Stimulated activated CD8-positive, alpha-beta memory T cell treated with anti-CD3 and anti-CD28 coated beads, Interleukin-12 subunit alpha, Interleukin-12 subunit beta, amount 100 ng/mL, for 24 hours (primary cell): ENCODE measurements around the gene CFAP119.
"Not testable (repeated sequence)": the region's sequence is repeated elsewhere in the genome, so short reads cannot be mapped to it uniquely, and the experiment has no call there.

Source experiments
- DNase-seq: peaks from one replicate; pipeline ENCODE4 v3.0.0-alpha.2; 2020; ENCODE audit errors: extremely low read depth

The CFAP119 gene

DNA sequence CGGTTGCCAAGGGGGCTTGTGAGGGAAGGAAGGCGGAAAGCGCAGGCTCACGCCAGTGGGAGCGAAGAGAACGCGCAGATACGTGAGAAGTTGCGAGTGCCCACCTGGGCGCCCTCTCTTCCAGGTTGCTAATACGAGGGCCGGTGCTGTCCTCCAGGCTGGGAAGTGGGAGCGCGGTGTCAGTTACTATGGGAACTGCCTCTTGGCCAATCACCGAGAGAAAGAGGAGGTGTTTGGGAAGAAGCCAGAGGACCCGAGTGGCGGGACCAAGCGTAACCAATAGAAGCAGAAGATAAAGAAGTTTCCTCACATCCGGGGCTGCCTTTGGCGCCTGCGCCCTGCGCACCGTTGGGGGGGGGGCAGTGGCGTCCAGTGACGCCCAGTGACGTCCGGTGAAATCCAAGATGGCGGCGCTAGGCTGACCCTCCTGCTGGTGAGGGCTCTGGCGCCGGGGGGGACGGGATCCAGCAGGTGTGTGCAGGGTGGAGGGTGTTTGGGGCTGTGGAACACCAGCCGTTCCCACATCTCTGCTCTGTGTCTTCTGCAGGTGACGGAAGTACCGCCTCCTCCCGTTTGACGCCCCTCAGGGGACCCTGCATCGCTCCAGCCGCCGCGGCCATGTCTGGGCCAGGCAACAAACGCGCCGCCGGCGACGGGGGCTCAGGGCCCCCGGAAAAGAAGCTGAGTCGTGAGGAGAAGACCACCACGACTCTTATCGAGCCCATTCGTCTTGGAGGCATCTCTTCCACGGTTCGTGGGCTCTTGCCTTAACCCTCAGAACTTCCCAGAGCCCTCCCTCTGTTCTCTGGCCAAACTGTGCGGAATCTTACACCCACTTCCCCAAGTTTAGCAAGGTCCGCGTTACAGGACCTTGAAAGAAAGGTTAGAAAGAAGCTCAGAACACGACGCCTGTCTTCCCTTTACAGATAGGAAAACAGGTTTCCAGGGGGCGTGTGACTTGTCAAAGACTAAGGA is at the start of gene CFAP119, which contains the start of gene RNF40:
Gene CFAP119, minus strand, starts transcription at position 135 of the 975 bp plus-strand sequence. CDS start 314 bp downstream, outside the sequence.
Gene RNF40, plus strand, starts transcription at position 395 of the 975 bp plus-strand sequence. Its CDS starts 224 bp downstream, at position 619.
- peak; percentile 78 for DNase-seq

DNA sequence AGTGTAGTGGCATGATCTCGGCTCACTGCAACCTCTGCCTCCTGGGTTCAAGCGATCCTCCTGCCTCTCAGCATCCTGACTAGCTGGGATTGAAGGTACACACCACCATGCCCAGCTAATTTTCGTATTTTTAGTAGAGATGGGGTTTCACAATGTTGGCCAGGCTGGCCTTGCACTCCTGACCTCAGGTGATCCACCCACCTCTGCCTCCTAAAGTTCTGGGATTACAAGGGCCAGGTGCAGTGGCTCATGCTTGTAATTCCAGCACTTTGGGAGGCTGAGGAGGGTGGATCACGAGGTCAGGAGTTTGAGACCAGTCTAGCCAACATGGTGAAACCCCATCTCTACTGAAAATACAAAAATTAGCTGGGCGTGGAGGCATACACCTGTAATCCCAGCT is 47.8 kb upstream of the CFAP119 start:
- not testable (repeated sequence) for DNase-seq

GRCh38 chr16:30808890-30809426 is 47.1 kb upstream of the CFAP119 start:
- DNase-seq, result not testable (repeated sequence)

DNA sequence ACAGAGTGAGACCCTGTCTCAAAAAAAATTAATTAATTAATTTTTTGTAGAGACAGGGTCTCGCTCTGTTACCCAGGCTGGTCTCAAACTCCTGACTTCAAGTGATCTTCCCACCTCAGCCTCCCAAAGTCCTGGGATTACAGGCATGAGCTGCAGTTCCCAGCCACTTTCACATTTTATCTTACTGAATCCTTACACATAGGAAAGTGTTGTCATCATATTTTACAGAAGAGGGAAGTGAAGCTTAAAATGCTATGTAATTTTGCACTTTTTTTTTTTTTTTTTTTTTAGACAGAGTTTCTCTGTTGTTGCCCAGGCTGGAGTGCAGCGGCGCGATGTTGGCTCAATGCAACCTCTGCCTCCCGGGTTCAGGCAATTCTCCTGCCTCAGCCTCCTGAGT is 46.3 kb upstream of the CFAP119 start:
- no peak for DNase-seq

DNA sequence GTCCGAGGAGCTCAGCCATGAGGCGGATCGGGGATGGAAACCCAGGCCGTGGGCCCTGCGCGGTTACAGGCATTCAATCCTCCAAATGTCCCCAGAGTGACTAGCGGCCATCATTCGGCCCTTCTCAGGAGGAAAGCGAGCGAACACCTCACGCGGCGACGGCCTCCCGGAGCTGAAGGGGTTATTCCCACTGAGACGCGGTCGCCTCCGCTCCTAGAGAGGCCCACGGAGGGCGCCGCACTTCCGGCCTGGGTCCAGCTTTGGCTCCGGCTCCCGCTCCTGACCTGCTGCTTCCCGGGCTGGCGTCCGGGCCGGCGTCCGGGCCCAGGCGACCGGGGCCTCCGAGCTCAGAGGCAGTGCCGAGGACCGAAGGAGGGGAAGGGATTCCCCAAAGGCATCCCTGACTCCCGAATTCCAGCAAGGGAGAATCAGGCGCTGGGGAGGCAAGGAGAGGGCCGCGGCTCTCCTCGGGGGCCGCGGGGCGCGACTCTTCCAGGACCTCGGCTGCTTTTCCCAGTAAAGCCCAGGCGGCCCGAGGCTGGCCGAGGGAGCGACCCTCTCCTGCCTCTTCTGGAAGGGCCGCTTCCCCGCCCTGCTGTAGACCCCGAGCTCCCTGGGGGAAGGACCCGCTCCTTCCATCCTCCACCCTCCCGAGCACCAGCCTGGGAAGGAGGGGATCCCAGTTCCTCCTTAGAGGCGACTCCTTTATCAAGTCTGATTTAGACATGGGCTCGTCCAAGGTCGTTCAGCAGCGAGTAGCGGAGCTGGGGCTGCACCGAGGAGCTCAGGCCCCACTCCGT is 43.7 kb upstream of the CFAP119 start:
- no peak for DNase-seq

DNA sequence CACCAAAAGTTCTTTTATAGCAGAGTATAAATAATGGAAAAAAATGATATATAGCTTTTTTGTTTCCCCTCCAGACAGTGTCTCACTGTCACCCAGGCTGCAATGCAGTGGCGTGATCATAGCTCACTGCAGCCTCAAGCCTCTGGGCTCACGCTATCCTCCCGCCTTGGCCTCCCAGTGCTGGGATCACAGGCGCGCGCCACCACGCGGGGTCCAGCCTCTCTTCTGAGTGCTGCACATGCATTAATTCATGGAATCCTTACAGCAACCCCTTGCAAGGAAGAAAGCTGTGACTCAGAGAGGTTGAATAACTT is 43.2 kb upstream of the CFAP119 start:
- DNase-seq, result no peak

GRCh38 chr16:30802936-30803335 is 41.1 kb upstream of the CFAP119 start:
- DNase-seq, result no peak

- DNase-seq, result no peak
Observed at GRCh38 chr16:30797670-30798309, 35.9 kb upstream of the CFAP119 start.

GRCh38 chr16:30794634-30795033 is 32.8 kb upstream of the CFAP119 start:
- DNase-seq, result no peak

DNA sequence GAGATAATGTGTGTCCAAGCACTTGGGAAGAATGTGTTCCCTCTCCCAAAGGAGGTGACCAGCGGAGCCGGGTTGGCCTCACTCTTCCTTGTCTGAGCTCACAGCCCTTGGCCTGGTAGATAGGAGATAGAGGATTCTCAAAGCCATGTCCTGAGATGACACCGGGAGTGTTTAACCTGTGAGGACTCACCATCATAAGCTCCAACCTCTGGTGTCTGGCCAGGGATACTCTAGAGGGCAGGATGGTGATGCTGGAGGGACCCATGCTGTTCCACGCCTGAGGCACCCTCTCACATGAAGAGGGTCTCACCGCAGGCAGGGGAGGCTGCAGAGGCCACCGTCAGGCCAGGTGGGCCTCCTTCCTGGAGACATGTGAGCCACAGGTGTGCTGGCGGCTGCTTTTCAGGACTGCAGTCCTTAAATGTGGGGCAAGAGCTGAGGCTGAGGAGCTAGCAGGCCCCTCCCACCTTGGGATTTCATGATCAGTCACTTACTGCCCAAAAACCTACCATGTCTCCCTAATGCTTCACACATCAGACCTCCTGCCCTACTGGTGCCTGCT is 31.7 kb upstream of the CFAP119 start:
- no peak for DNase-seq

DNA sequence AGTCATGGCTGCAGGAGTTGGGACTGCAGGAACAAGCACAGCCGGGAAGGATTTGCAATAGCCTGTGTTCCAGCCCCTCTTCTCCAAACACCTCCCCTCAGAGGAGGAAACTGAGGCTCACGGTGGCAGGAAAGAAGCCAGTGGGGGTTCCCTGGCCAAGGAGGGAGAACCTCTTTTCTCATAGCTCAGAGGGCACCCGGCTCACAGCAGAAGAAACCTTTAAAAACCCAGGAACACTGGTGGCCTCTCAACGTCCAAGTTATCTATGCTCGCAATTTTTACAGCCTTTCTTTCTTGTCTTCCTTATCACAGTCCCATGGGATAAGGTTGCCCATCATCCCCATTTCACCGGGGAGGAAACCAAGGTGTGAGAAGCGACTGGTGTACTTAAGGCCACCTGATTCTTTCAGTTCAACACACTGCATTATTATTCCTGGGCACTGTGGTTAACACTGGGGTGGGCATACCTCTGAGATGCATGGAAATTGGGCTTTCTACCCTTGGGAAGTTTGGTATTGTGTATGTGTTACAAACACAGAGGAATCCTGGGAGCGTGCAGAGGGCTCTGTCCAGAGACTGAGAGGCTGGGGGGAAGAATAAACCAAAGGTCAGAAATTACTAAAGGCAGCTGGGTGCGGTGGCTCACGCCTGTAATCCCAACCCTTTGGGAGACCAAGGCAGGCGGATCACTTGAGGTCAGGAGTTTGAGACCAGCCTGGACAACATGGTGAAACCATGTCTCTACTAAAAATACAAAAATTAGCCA is 25.9 kb upstream of the CFAP119 start:
- DNase-seq, result no peak

DNA sequence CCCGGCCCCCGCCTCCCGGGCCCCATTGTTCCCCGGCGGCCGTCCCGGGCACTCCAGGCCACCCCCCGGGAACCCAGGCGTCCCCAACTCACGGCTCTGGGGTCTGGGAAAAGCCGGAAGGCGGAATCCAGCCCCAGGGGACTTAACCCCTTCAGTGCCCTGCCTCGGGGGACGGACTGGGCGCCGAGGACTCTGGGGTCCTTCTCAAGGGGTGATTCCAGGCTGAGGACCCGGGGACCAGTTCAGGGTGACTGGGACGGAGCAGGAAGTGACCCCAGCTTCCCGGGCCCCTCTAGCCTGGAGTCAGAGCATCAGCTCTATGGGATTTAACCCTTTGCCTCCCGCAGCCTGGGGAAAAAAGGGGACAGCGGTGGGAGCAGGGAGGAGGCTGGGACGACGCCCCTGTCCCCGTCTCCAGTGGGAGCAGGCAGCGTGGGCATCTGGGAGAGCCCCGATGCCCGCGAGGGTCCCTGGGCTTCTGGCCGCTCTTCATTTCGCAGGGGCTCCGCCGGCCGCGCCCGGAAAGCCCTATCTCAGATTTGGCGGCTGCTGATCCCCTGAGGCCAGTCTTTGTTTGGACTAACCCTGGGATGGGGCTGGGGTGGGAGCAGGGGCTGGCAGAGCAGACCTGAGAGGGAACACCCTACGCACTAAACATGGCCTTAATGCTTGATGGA is 25.2 kb upstream of the CFAP119 start, which contains the start of gene ZNF629:
Gene ZNF629, minus strand, starts transcription at position 270 of the 677 bp plus-strand sequence. CDS start 2,723 bp downstream, outside the sequence.
- no peak for DNase-seq

DNA sequence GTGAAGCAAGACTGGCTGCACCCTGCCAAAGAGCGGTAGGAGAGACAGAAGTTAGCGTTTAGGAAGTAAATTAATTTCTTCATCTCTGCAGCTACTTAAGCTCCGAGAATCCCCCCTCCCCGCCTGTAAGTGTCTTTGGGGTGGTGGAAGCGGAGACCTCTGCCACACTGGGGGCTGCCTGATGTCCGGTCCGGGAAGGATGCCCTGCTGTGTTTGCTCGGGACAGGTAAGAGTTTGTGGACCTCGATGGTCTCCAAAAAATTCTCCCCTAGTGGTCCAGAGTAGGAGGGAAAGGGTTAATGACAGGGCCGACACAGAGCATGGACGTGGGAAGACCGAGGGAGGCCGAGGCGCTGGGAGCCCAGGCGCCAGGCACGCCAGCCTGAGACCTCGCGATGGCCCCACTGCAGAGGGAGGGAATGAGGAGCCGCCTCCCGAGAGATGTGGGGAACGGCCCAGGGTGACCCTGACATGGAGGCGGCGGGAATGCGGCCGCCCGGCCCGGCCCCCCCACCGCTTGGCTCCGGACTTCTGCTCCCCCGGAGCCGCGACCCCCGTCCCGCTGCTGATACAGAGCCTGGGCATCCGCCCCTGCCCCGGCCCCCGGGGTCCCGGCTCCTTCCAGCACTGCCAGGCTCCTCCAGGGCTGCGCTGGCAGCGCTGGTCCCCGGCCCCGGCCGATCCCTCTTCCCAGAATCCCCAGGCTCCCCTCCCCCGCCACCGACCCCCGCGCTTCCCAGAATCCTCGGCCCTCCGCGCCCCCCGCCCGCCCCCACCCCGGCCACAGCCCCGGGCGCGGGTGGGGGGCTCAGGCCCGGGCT is 24.5 kb upstream of the CFAP119 start:
- no peak for DNase-seq

- DNase-seq, result no peak
Observed at GRCh38 chr16:30785126-30786106, 23.6 kb upstream of the CFAP119 start.

DNA sequence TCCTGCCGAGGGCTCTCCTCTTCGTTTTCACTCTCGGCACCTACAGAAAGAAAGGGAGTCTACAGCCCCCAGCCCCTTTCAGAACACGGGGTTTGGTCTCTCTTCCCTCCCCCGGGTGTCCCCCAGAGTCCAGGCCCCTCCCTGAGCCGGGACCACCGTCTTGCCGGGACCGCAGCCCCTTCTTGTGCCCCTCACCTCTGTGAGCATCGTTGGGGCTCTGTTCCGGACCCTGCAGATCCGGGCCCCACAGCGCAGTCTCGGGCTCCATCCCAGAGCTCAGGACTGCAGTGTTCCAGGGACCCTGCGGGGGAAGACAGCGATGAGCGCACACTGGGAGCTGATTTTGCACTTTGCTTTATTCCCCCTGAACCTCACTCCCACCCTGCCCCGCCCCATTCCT is 22.4 kb upstream of the CFAP119 start:
- DNase-seq, result no peak

DNA sequence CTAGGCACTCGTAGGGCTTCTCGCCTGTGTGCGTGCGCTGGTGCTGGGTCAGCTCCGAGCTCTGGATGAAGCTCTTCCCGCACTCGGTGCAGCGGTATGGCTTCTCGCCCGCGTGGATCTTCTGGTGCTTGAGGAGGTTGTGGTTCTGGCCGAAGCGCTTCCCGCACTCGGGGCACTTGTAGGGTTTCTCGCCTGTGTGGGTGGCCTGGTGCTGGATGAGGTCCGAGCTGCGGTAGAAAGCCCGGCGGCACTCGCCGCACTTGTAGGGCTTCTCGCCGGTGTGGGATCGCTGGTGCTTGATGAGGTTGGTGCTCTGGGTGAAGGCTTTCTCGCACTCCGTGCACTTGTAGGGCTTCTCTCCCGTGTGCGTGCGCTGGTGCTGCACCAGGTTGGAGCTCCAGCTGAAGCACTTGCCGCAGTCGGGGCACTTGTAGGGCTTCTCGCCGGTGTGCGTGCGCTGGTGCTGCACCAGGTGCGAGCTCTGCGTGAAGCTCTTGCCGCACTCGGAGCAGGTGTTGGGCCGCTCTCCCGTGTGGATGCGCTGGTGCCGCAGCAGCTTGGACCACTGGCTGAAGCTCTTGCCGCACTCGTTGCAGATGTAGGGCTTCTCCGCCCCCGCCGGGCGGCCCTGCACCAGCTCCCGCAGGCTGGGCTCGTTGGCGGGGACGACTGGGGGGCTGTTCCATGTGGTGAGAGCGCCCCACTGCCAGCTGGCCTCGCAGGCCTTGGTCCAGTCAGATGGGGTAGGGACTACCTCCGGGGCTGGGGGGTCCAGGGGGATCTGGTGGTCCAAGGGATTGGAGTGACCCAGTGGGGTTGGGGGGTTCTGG is 21.6 kb upstream of the CFAP119 start:
- no peak for DNase-seq
